HCT116 (cell line): Measurements from ENCODE around the gene SLC66A1. TPM values are rescaled to one million over a fixed set of nuclear protein-coding genes. Genes with fewer than 3 reads are reported as not detected.

Experiments used
- ATAC-seq: fragments of 200-7000 bp; cut with Tn5 transposase; 2 replicates; pipeline ENCODE4 v1.9.1; 2020; ENCODE audit warnings: mild to moderate bottlenecking, moderate library complexity
- BruUV-seq: library from RNA; stranded (reverse); fragments of 400-500 nt; replicated peaks from 2 replicates; lab custom pipeline; 2021; lab: Mats Ljungman, UMichigan
- CTCF ChIA-PET: fragments of 300-600 bp; sonication (Branson Sonifier 250); formaldehyde crosslinking; loops from one replicate; lab custom pipeline; 2021; ENCODE audit warnings: antibody characterized with exemption; lab: Charles Lee
- POLR2A ChIA-PET: fragments of 300-600, 350-600 bp; sonication (Branson Sonifier 250); formaldehyde crosslinking; loops from one replicate; lab custom pipeline; 2021; ENCODE audit warnings: antibody characterized with exemption; lab: Charles Lee
- RAD21 ChIA-PET, 2 experiments: fragments of 300-600 bp; sonication (Branson Sonifier 250); formaldehyde crosslinking; loops; one replicate each; lab custom pipeline; 2023; ENCODE audit warnings: low total read pairs in 2 of 2; ENCODE audit not compliant: uncharacterized antibody in 2 of 2, unreplicated experiment in 2 of 2, low non-redundant PET in 1 of 2; lab: Charles Lee
- DNase-seq: peaks from one replicate; pipeline ENCODE4 v3.0.0-alpha.2; 2010; ENCODE audit warnings: low read depth, low spot score
- H2AFZ ChIP-seq: fragments of 200-600 bp; shearing (Covaris generic), sonication (generic); 2 replicates; pipeline ENCODE4 v1.6.1; 2017; ENCODE audit warnings: low read depth, mixed run types, mixed read lengths, antibody characterized with exemption, low read length; ENCODE audit not compliant: poor library complexity, severe bottlenecking
- H3K27ac ChIP-seq: 2 replicates; pipeline ENCODE4 v1.5.1; 2012; ENCODE audit warnings: low read depth, low read length
- H3K27me3 ChIP-seq: fragments of 200-600 bp; sonication (generic); 2 replicates; pipeline ENCODE4 v1.6.1; 2016; ENCODE audit warnings: mixed run types, low read length, mixed read lengths; ENCODE audit not compliant: insufficient read depth
- H3K36me3 ChIP-seq, 2 experiments: fragments of 200-500 bp in 1 of 2; fragments of 200-600 bp in 1 of 2; sonication (Bioruptor generic) in 1 of 2; sonication (generic) in 1 of 2; 2 replicates each; pipeline versions ENCODE4 v1.5.1 to v1.6.1; 2014 to 2016; ENCODE audit warnings: low read length in 2 of 2, inconsistent platforms in 1 of 2, mixed read lengths in 1 of 2, mixed run types in 1 of 2; ENCODE audit not compliant: insufficient read depth in 2 of 2, control insufficient read depth in 1 of 2
- H3K4me1 ChIP-seq, 2 experiments: fragments of 200-600 bp in 1 of 2; sonication (generic) in 1 of 2; 2 replicates each; pipeline versions ENCODE4 v1.5.1 to v1.6.1; 2012 to 2017; ENCODE audit warnings: low read length in 2 of 2, inconsistent platforms in 1 of 2, mild to moderate bottlenecking in 1 of 2, mixed read lengths in 1 of 2, mixed run types in 1 of 2, moderate library complexity in 1 of 2; ENCODE audit not compliant: insufficient read depth in 2 of 2, control insufficient read depth in 1 of 2
- H3K4me2 ChIP-seq: fragments of 200-600 bp; sonication (generic); 2 replicates; pipeline ENCODE4 v1.6.1; 2017; ENCODE audit warnings: mixed run types, low read length, mixed read lengths
- H3K4me3 ChIP-seq, 2 experiments: fragments of 200-600 bp in 1 of 2; sonication (generic) in 1 of 2; replicated peaks in 1 of 2; 2 replicates each; pipeline ENCODE4 v1.5.1; 2011 to 2016; ENCODE audit warnings: low read length in 2 of 2, control low read depth in 1 of 2, low read depth in 1 of 2, mild to moderate bottlenecking in 1 of 2, mixed read lengths in 1 of 2, mixed run types in 1 of 2
- H3K79me2 ChIP-seq: fragments of 200-600 bp; sonication (generic); 2 replicates; pipeline ENCODE4 v1.6.1; 2017; ENCODE audit warnings: mild to moderate bottlenecking, mixed run types, low read length, moderate library complexity, mixed read lengths; ENCODE audit not compliant: insufficient read depth
- H3K9ac ChIP-seq: fragments of 200-600 bp; sonication (generic); 2 replicates; pipeline ENCODE4 v1.6.1; 2016; ENCODE audit warnings: low read length, mixed read lengths
- H3K9me2 ChIP-seq: fragments of 200-600 bp; sonication (generic), shearing (Covaris generic); 2 replicates; pipeline ENCODE4 v1.6.1; 2017; ENCODE audit warnings: mixed run types, mild to moderate bottlenecking, moderate library complexity; ENCODE audit not compliant: insufficient read depth
- H3K9me3 ChIP-seq, 2 experiments: fragments of 200-500 bp in 1 of 2; fragments of 200-600 bp in 1 of 2; sonication (Bioruptor generic) in 1 of 2; sonication (generic) in 1 of 2; 2 replicates each; pipeline ENCODE4 v1.6.1; 2014 to 2017; ENCODE audit warnings: low read length in 2 of 2, mixed read lengths in 2 of 2, inconsistent platforms in 1 of 2, low read depth in 1 of 2, mild to moderate bottlenecking in 1 of 2, mixed run types in 1 of 2, moderate library complexity in 1 of 2; ENCODE audit not compliant: control insufficient read depth in 1 of 2, insufficient read depth in 1 of 2
- H4K20me1 ChIP-seq: fragments of 200-600 bp; sonication (generic), shearing (Covaris generic); 2 replicates; pipeline ENCODE4 v1.6.1; 2017; ENCODE audit warnings: mixed run types, mild to moderate bottlenecking, moderate library complexity; ENCODE audit not compliant: insufficient read depth
- CBX3 ChIP-seq: IDR thresholded peaks from 2 replicates; pipeline ENCODE4 v1.6.1; 2012; ENCODE audit warnings: low read depth
- CEBPB ChIP-seq: IDR thresholded peaks from 2 replicates; pipeline ENCODE4 v1.6.1; 2012; ENCODE audit warnings: low read depth
- EGR1 ChIP-seq: IDR thresholded peaks from 2 replicates; pipeline ENCODE4 v1.6.1; 2012; ENCODE audit warnings: low read depth
- EZH2phosphoT487 ChIP-seq: fragments of 200-600 bp; IDR thresholded peaks from 2 replicates; pipeline ENCODE4 v1.6.1; 2018; ENCODE audit warnings: antibody characterized with exemption, borderline replicate concordance
- JUND ChIP-seq: IDR thresholded peaks from 2 replicates; pipeline ENCODE4 v1.6.1; 2012
- MAX ChIP-seq: IDR thresholded peaks from 2 replicates; pipeline ENCODE4 v1.6.1; 2012
- POLR2A ChIP-seq: IDR thresholded peaks from 2 replicates; pipeline ENCODE4 v1.7.0; 2011; ENCODE audit warnings: borderline replicate concordance; ENCODE audit not compliant: insufficient read depth, insufficient read length; ENCODE audit errors: extremely low read depth
- RAD21 ChIP-seq: IDR thresholded peaks from 2 replicates; pipeline ENCODE4 v1.6.1; 2012; ENCODE audit warnings: low read depth, mild to moderate bottlenecking
- SIN3A ChIP-seq: IDR thresholded peaks from 2 replicates; pipeline ENCODE4 v1.6.1; 2012; ENCODE audit warnings: low read depth
- SRF ChIP-seq: IDR thresholded peaks from 2 replicates; pipeline ENCODE4 v1.6.1; 2012; ENCODE audit warnings: low read depth
- ZFX ChIP-seq: fragments of 450-650 bp; IDR thresholded peaks from 2 replicates; pipeline ENCODE4 v1.6.1; 2017
- intact Hi-C: fragments of 100-400 bp; cut with micrococcal nuclease; formaldehyde crosslinking; loops from 2 replicates; pipeline ENCODE4 v1.10.0; 2022
- total RNA-seq: library from RNA; stranded (reverse); gene quantifications from one replicate; pipeline ENCODE4 v1.2.1, GENCODE V29; 2021; ENCODE audit not compliant: unreplicated experiment
- TF ChIP-seq, protein P1 (sequence below): IDR thresholded peaks from 2 replicates; pipeline ENCODE4 v1.6.1; 2012; ENCODE audit warnings: low read depth
- TF ChIP-seq, protein P2 (sequence below): IDR thresholded peaks from 2 replicates; pipeline ENCODE4 v1.6.1; 2011; ENCODE audit warnings: mild to moderate bottlenecking, low read length, moderate library complexity; ENCODE audit not compliant: insufficient replicate concordance; ENCODE audit errors: extremely low read depth

SLC66A1 gene
- total RNA-seq, 1 experiment from 2014 or later, result 11.1 TPM

- no peaks in the 10 kb centered on the region for H3K27me3 ChIP-seq
- H2AFZ ChIP-seq, result no peak overlapping the region
- DNase-seq, result no peak
- BruUV-seq, result TSS peak; percentile 63
- peak overlapping the region; percentile 97 for H3K9ac ChIP-seq
- no peaks in the 10 kb centered on the region for H3K9me3 ChIP-seq
- H3K4me1 ChIP-seq, result peaks cover 18 to 47% of the 10 kb centered on the region in 2 experiments; a peak in 3 of 4 replicates
- peak overlapping the region; percentile 82 for H3K27ac ChIP-seq
- POLR2A ChIA-PET, result no interaction called here
- RAD21 ChIA-PET, result interaction anchor here in 1 of 2 experiments (0.7 kb wide), 1 partner anchor 334 kb away, joined by 3 read pairs; no protein-coding TSS in a partner anchor
- 0 out of 2 replicates have a peak, but pooled peaks have one; percentile 3 for TF ChIP-seq ZFX
- no peak for TF ChIP-seq JUND
- TF ChIP-seq, all 23 proteins: peak for 1
- H4K20me1 ChIP-seq, result no peaks in the 10 kb centered on the region
- intact Hi-C loops, result no loop called here
- H3K9me2 ChIP-seq, result no peaks in the 10 kb centered on the region
- H3K4me3 ChIP-seq, result peak overlapping the region; percentile 74 to 88
- ATAC-seq, result peak; percentile 29
- H3K4me2 ChIP-seq, result peak overlapping the region; percentile 100
- peaks cover 0 to 3% of the 10 kb centered on the region in 2 experiments; a peak in 2 of 4 replicates for H3K36me3 ChIP-seq
- peaks cover 33% of the 10 kb centered on the region for H3K79me2 ChIP-seq
- CTCF ChIA-PET, result interaction anchor here (1.1 kb wide), 1 partner anchor 341 kb away, joined by 5 read pairs; no protein-coding TSS in a partner anchor
Measured at GRCh38 chr1:19312782-19313635, 883 bp downstream of the SLC66A1 start.

DNA sequence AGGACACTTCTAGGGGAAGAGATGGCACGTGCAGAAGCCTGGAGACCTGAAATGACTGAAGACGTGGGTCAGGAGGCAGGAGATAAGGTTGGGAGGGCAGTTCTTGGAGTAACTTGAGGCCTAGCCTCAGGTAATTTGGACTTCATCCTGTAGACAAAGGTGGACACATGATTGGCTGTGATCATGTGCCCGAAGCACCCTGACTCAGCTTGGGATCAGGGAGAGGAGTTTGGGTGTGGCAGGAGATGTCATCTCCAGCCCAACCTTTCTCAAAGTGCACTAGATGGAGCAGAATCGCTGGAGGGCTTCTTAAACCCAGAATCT is 1.5 kb downstream of the SLC66A1 start:
- intact Hi-C loops, result no loop called here
- no TSS peak for BruUV-seq
- ChIA-PET CTCF (no interaction called here), POLR2A (no interaction called here), RAD21 (no interaction called here)
- Histone ChIP-seq H3K4me2 (peak overlapping the region; percentile 100), H3K4me1 (peaks cover 18 to 47% of the 10 kb centered on the region in 2 experiments; a peak in 3 of 4 replicates), H2AFZ (no peak overlapping the region), H4K20me1 (no peaks in the 10 kb centered on the region), H3K27me3 (no peaks in the 10 kb centered on the region), H3K4me3 (no peak overlapping the region; a peak in 2 of 4 replicates), H3K27ac (no peak overlapping the region), H3K36me3 (peaks cover 0 to under 1% of the 10 kb centered on the region in 2 experiments; a peak in 2 of 4 replicates), H3K9me2 (no peaks in the 10 kb centered on the region), H3K79me2 (peaks cover 33% of the 10 kb centered on the region), H3K9me3 (no peaks in the 10 kb centered on the region), H3K9ac (peak overlapping the region; percentile 97; the same call in 1 of the 2 replicates)
- ATAC-seq (no peak), DNase-seq (no peak)
- no peak for TF ChIP-seq SRF
- TF ChIP-seq MAX, result no peak
- TF ChIP-seq EGR1, result no peak
- TF ChIP-seq, protein P1, sequence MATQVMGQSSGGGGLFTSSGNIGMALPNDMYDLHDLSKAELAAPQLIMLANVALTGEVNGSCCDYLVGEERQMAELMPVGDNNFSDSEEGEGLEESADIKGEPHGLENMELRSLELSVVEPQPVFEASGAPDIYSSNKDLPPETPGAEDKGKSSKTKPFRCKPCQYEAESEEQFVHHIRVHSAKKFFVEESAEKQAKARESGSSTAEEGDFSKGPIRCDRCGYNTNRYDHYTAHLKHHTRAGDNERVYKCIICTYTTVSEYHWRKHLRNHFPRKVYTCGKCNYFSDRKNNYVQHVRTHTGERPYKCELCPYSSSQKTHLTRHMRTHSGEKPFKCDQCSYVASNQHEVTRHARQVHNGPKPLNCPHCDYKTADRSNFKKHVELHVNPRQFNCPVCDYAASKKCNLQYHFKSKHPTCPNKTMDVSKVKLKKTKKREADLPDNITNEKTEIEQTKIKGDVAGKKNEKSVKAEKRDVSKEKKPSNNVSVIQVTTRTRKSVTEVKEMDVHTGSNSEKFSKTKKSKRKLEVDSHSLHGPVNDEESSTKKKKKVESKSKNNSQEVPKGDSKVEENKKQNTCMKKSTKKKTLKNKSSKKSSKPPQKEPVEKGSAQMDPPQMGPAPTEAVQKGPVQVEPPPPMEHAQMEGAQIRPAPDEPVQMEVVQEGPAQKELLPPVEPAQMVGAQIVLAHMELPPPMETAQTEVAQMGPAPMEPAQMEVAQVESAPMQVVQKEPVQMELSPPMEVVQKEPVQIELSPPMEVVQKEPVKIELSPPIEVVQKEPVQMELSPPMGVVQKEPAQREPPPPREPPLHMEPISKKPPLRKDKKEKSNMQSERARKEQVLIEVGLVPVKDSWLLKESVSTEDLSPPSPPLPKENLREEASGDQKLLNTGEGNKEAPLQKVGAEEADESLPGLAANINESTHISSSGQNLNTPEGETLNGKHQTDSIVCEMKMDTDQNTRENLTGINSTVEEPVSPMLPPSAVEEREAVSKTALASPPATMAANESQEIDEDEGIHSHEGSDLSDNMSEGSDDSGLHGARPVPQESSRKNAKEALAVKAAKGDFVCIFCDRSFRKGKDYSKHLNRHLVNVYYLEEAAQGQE, result no peak
- no peak for TF ChIP-seq CEBPB
- TF ChIP-seq SIN3A, result no peak
- TF ChIP-seq POLR2A, result no peak
- TF ChIP-seq EZH2phosphoT487, result no peak
- no peak for TF ChIP-seq RAD21
- no peak for TF ChIP-seq CBX3
- TF ChIP-seq, protein P2, sequence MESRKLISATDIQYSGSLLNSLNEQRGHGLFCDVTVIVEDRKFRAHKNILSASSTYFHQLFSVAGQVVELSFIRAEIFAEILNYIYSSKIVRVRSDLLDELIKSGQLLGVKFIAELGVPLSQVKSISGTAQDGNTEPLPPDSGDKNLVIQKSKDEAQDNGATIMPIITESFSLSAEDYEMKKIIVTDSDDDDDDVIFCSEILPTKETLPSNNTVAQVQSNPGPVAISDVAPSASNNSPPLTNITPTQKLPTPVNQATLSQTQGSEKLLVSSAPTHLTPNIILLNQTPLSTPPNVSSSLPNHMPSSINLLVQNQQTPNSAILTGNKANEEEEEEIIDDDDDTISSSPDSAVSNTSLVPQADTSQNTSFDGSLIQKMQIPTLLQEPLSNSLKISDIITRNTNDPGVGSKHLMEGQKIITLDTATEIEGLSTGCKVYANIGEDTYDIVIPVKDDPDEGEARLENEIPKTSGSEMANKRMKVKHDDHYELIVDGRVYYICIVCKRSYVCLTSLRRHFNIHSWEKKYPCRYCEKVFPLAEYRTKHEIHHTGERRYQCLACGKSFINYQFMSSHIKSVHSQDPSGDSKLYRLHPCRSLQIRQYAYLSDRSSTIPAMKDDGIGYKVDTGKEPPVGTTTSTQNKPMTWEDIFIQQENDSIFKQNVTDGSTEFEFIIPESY, result no peak
